H4 (cell line): Measurements from ENCODE around the gene CD320. TPM values are rescaled to one million over a fixed set of nuclear protein-coding genes. Genes with fewer than 3 reads are reported as not detected.

Experiments used
- DNase-seq: peaks from one replicate; pipeline ENCODE4 v3.0.0-alpha.2; 2015; ENCODE audit warnings: low spot score
- total RNA-seq: library from RNA; depleted of rRNA; stranded (reverse); fragments of >200 nt; shearing (Covaris generic); gene quantifications from 2 replicates; pipeline ENCODE4 v1.2.3, GENCODE V29; 2014; rRNA removed

CD320 gene
- total RNA-seq, 1 experiment from 2014 or later = 210 TPM

DNA sequence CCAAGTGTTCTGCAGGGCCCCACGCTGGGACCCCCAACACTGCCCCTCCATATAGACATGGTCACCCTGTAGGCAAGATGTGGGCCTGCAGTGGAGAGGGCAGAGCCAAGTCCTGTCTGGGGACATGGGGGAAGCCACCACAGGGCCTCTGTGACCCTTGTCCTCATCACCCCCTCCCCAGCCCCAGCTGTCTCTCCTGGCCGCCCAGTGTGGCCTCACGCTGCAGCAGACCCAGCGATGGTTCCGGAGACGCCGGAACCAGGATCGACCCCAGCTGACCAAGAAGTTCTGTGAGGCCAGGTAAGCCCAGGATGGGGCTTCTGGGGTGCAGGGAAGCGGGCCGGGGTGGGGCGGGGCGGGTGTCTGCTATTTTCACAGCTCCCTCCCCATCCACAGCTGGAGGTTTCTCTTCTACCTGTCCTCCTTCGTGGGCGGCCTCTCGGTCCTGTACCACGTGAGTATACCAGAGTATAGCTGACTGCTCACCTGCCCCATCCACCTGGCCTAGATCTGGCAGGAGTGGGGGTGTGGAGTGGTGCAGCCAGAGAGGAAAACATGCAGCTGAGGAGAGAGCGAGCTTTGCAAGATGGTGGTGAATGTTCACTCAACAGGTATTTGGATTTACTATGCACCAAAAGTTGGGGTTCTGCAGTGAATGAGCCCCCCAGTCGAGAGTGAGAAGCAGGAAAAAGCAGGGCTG lies 52.6 kb downstream of the CD320 start:
- no peak for DNase-seq

DNA sequence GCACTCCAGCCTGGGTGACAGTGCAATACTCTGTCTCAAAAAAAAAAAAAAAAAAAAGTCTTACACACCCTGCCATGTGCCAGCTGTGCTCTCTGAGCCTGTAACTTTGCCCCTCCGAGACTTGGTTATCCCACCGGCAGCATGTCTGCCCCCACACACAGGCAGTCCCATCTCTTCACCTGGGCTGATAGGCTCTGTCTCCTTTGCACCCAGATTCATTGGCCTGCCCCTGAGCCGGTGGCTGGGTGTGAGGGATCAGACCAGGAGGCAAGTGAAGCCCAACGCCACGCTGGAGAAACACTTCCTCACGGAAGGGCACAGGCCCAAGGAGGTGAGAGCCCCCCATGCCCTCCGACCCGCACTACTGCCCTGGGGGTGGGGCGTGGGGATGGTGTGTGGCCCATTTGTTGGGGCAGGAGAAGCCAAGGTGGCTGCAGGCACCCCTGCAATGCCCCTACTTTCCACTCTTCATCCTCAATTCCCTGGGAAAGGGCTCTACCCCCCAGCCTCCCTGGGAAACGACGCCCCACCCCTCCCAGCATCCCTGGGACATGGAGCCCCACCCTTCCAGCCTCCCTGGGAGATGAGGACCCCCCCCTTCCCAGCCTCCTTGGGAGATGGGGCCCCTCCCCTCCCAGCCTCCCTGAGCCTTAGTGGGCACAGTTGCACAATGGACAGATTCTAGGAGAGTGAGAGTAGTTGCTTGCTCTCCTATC lies 53.7 kb downstream of the CD320 start:
- no peak for DNase-seq

DNA sequence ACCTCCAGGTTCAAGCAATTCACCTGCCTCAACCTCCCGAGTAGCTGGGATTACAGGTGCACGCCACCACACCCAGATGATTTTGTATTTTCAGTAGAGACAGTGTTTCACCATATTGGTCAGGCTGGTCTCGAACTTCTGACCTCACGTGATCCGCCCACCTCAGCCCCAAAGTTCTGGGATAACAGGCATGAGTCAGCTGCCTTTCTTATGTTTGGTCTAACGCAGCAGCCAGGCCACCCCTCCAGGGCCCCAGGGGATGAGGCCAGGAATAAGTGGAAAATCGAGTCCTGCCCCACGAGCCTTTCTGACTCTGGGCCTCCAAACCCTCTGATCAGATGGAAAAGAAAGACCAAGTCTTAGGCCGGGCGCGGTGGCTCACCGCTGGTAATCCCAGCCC lies 54.5 kb downstream of the CD320 start:
- no peak for DNase-seq

DNA sequence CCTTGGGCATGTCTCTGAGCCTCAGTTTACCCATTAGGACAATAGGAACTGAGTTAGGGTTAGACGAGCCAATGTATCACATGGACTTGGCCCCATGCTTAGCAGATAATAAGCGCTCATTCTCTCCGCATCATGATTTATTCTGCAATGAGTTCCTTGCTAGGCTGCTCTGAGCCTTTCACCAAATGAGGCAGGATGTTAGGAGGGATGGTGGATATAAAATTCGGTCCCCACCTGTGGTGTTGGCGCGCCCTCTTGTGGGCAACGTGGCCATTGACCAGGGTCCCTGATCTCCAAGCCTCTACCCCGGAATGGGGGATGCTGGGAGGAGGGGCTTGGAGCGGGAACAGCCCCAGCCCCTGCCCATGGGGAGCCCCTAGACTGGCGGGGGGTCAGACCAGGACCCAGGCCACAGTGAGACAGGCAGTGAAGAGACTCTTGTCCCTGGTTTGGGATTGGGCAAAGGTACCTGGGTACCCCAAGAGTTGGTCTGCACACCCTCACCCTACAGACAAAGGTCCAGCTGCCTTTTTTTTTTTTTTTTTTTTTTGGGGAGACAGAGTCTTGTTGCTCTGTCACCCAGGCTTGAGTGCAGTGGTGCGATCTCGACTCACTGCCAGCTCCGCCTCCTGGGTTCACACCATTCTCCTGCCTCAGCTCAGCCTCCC lies 55.1 kb downstream of the CD320 start:
- peak; percentile 80 for DNase-seq

Other genes with a start within 250 kb of the CD320 start
- gene FBN3, start 158.8 kb downstream of the CD320 start, total RNA-seq = not detected in 2 replicates
- gene CERS4, start 99.0 kb downstream of the CD320 start, total RNA-seq = 12.7 and 13.9 TPM in 2 replicates
- 57.7 and 71.5 TPM in 2 replicates for gene NDUFA7, start 13.0 kb upstream of the CD320 start, total RNA-seq
- 318 and 344 TPM in 2 replicates for gene RPS28, start 13.1 kb upstream of the CD320 start, total RNA-seq
- gene KANK3, start 34.9 kb upstream of the CD320 start, total RNA-seq = 0.04 and 0.12 TPM in 2 replicates
- 0.19 TPM in 1 of 2 replicates, not detected in the other for gene ANGPTL4, start 55.8 kb upstream of the CD320 start, total RNA-seq
- gene RAB11B, start 82.0 kb upstream of the CD320 start, total RNA-seq = 9.9 and 11.8 TPM in 2 replicates
- 28.0 and 30.6 TPM in 2 replicates for gene MARCHF2, start 104.9 kb upstream of the CD320 start, total RNA-seq
- gene HNRNPM, start 136.6 kb upstream of the CD320 start, total RNA-seq = 60.8 and 75.1 TPM in 2 replicates
- gene PRAM1, start 194.3 kb upstream of the CD320 start, total RNA-seq = not detected in 2 replicates
- 7.0 and 9.3 TPM in 2 replicates for gene ZNF414, start 205.8 kb upstream of the CD320 start, total RNA-seq